ENCODE results near the gene EPB41L2. TPM values are rescaled to one million over a fixed set of nuclear protein-coding genes. Genes with fewer than 3 reads are reported as not detected.

EPB41L2 gene
- total and polyA plus RNA-seq, 7 donors = 41.2 to 147 (median 65.7) TPM

DNA sequence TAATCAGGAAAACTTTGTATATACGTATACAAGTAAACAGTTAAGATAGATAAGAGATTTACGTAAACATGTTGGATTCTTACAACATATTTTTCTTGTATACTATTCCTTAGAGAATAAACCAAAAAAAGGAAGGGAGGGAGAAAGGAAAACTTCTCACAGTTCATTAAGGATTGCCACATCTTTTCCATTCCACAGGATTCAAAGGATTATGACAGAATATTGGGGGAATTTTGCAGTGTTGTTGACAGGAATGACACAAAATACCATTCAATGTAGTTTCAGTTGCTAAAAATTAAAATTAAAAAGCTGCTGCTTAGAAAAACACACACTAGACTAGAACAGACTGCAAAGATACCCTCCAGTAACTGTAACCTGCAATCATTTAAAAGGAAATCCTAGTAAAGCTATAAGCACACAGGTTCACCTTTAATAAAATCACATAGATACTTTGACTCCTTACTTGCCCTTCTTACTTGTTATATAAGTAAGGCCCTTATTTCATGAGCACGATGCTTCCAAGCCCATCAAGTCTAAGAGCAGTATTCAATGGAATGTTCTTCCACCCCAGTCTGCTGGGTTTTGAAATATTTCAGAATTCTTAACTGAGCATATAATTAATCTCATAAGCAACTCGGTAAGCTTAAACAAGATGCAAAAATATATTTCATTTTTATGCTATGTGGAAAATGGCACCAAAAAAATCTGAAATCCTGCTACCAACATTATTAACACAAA lies 128.0 kb downstream of the EPB41L2 start:
- no peak for DNase-seq
- Histone ChIP-seq H3K36me3 (no peaks in the 10 kb centered on the region), H3K27ac (peak overlapping the region in 2 of 4 donors; percentile 2 to 25), H3K27me3 (no peaks in the 10 kb centered on the region), H3K9me3 (no peaks in the 10 kb centered on the region), H3K4me3 (no peak overlapping the region), H3K4me1 (peaks cover 0 to 38% (median 31%) of the 10 kb centered on the region in 4 donors)
- 60 to 61% methylated on average over 4 of the region's 4 CpGs for WGBS, 2 donors
- intact Hi-C loops (cut with DNase I) = no loop called here
- TF ChIP-seq POLR2A (IDR thresholded peaks at IDR 0.05) (no peak), POLR2AphosphoS5 (IDR thresholded peaks at IDR 0.05) (no peak), EP300 (IDR thresholded peaks at IDR 0.05) (no peak)
- TF ChIP-seq, protein P1, sequence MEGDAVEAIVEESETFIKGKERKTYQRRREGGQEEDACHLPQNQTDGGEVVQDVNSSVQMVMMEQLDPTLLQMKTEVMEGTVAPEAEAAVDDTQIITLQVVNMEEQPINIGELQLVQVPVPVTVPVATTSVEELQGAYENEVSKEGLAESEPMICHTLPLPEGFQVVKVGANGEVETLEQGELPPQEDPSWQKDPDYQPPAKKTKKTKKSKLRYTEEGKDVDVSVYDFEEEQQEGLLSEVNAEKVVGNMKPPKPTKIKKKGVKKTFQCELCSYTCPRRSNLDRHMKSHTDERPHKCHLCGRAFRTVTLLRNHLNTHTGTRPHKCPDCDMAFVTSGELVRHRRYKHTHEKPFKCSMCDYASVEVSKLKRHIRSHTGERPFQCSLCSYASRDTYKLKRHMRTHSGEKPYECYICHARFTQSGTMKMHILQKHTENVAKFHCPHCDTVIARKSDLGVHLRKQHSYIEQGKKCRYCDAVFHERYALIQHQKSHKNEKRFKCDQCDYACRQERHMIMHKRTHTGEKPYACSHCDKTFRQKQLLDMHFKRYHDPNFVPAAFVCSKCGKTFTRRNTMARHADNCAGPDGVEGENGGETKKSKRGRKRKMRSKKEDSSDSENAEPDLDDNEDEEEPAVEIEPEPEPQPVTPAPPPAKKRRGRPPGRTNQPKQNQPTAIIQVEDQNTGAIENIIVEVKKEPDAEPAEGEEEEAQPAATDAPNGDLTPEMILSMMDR (IDR thresholded peaks at IDR 0.05) = no peak

DNA sequence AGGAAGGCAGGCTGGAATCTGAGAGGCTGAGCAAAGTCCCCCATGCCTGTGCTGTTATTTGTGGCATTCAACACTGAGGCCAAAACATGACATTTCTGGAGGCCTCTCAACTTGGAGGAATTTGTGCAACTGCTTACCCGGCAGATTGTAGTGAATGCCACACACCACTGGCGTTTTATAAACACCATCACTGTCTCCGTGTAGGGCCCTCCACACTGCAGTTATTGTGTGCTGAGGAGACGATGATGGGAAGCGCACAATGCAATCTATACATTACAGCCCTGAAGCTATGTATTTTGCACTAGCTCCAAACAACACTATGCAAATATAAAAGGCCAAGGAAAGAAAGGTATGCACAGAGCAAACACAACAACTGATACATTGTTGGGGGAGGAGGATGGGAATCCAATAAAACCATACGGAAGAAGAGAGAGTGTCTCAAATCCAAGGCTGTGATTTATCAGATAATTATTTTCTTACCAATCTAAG lies 129.3 kb downstream of the EPB41L2 start:
- H3K27me3 ChIP-seq = no peaks in the 10 kb centered on the region
- TF ChIP-seq, protein P1 (IDR thresholded peaks at IDR 0.05) = no peak
- no peak for TF ChIP-seq POLR2A (IDR thresholded peaks at IDR 0.05)
- no peak for TF ChIP-seq EP300 (IDR thresholded peaks at IDR 0.05)
- no peak for TF ChIP-seq POLR2AphosphoS5 (IDR thresholded peaks at IDR 0.05)
- no peak overlapping the region for H3K4me3 ChIP-seq
- no peaks in the 10 kb centered on the region for H3K36me3 ChIP-seq
- no peaks in the 10 kb centered on the region for H3K9me3 ChIP-seq
- 28 to 55% methylated on average over 6 of the region's 6 CpGs for WGBS, 2 donors
- no peak overlapping the region for H3K27ac ChIP-seq
- peaks cover 0 to 38% (median 31%) of the 10 kb centered on the region in 4 donors for H3K4me1 ChIP-seq
- no peak for DNase-seq
- intact Hi-C loops (cut with DNase I) = no loop called here

DNA sequence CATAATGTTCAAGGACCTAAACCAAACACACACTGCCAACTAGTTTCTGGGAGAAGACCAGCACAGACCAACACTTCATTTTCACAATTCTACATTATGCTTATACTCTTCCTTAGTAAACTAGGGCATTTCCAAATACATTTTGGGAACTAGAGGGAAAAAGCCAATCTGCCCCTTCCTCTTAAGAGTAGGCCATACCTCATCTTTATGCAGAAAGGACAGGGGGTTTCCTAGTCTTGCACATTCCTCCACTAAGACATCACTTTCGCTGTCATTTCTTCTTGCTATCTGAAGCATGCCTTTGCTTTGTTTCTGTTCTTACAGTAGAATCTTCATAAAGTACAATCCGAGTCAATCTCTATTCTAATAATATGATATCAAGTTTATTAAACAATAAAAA lies 130.1 kb downstream of the EPB41L2 start:
- no peak overlapping the region for H3K27ac ChIP-seq
- no peak overlapping the region for H3K4me3 ChIP-seq
- H3K9me3 ChIP-seq = no peaks in the 10 kb centered on the region
- no peaks in the 10 kb centered on the region for H3K27me3 ChIP-seq
- TF ChIP-seq EP300 (IDR thresholded peaks at IDR 0.05) (no peak), POLR2A (IDR thresholded peaks at IDR 0.05) (no peak), POLR2AphosphoS5 (IDR thresholded peaks at IDR 0.05) (no peak)
- TF ChIP-seq, protein P1 (IDR thresholded peaks at IDR 0.05) = no peak
- H3K36me3 ChIP-seq = no peaks in the 10 kb centered on the region
- intact Hi-C loops (cut with DNase I) = no loop called here
- 84 to 89% methylated on average over 2 of the region's 2 CpGs for WGBS, 2 donors
- H3K4me1 ChIP-seq = peaks cover 0 to 38% (median 27%) of the 10 kb centered on the region in 4 donors
- no peak for DNase-seq

DNA sequence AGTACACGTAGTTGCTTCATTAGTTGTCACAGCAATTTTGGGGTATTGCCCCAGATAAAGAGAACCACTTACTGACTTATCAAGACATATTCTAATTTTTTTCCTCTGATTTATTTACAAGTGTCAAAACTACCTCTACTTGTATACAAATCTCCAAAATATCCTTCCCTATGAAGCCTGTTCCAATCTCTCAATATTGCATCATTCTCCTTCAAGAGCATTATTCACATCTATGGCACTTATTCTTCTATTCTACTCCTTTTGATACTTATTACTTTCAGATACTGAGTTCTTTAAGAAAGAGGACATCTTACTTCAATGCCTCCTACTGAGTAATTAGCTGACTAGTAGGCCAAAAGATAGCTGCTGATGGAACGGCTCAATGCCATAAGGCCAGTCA lies 130.6 kb downstream of the EPB41L2 start:
- H3K9me3 ChIP-seq = no peaks in the 10 kb centered on the region
- TF ChIP-seq, protein P1 (IDR thresholded peaks at IDR 0.05) = no peak
- no peak for TF ChIP-seq EP300 (IDR thresholded peaks at IDR 0.05)
- no peak for TF ChIP-seq POLR2A (IDR thresholded peaks at IDR 0.05)
- no peak for TF ChIP-seq POLR2AphosphoS5 (IDR thresholded peaks at IDR 0.05)
- 93% methylated on average over 2 of the region's 2 CpGs for WGBS, 2 donors
- DNase-seq = no peak
- H3K4me3 ChIP-seq = no peak overlapping the region
- intact Hi-C loops (cut with DNase I) = no loop called here
- H3K4me1 ChIP-seq = peaks cover 0 to 38% (median 27%) of the 10 kb centered on the region in 4 donors
- H3K36me3 ChIP-seq = no peaks in the 10 kb centered on the region
- H3K27me3 ChIP-seq = no peaks in the 10 kb centered on the region
- H3K27ac ChIP-seq = no peak overlapping the region
